GM12878 (cell line): ENCODE data around the gene TPBGL. TPM values are rescaled to one million over a fixed set of nuclear protein-coding genes. Genes with fewer than 3 reads are reported as not detected.
A peak's percentile ranks its signal among the peaks of the same experiment; 100 is the strongest.

Experiments used
- ATAC-seq: fragments of 200-7000 bp; cut with Tn5 transposase; 3 replicates; pipeline ENCODE4 v1.9.1; 2020; ENCODE audit warnings: mild to moderate bottlenecking, moderate library complexity
- BruUV-seq: library from RNA; stranded (reverse); fragments of 400-500 nt; replicated peaks from 2 replicates; lab custom pipeline; 2021; lab: Mats Ljungman, UMichigan
- CTCF ChIA-PET: fragments of 300-600 bp; sonication (Branson Sonifier 250); formaldehyde crosslinking; extraction: SDS; loops from one replicate; lab custom pipeline; 2021; ENCODE audit warnings: inconsistent platforms; lab: Yijun Ruan, JAX
- POLR2A ChIA-PET: fragments of 350-600 bp; formaldehyde crosslinking; extraction: SDS; loops from one replicate; lab custom pipeline; 2021; ENCODE audit warnings: inconsistent platforms; lab: Charles Lee
- RAD21 ChIA-PET: fragments of 300-600 bp; sonication (Branson Sonifier 250); formaldehyde crosslinking; loops from one replicate; lab custom pipeline; 2023; ENCODE audit warnings: antibody characterized with exemption; ENCODE audit not compliant: unreplicated experiment; lab: Charles Lee
- SMC1A ChIA-PET: fragments of 300-600 bp; sonication (Branson Sonifier 250); formaldehyde crosslinking; loops from one replicate; lab custom pipeline; 2023; ENCODE audit not compliant: unreplicated experiment, uncharacterized antibody; lab: Charles Lee
- DNase-seq: peaks from one replicate; pipeline ENCODE4 v3.0.0-alpha.2; 2011; ENCODE audit warnings: low read depth, low spot score
- FAIRE-seq: peaks from 3 replicates; lab custom pipeline; 2011; peaks lifted over from hg19 to GRCh38; lab: Jason Lieb, UNC
- H2AFZ ChIP-seq: 2 replicates; pipeline ENCODE4 v1.6.0; 2011; ENCODE audit warnings: low read depth, low read length, control low read depth; ENCODE audit not compliant: control insufficient read depth
- H3K27ac ChIP-seq: 2 replicates; pipeline ENCODE4 v1.5.1; 2011; ENCODE audit warnings: control low read depth; ENCODE audit not compliant: control insufficient read depth, insufficient read depth
- H3K27me3 ChIP-seq, 2 experiments: replicated peaks in 1 of 2; 2 replicates each; pipeline versions ENCODE4 v1.6.0 to v1.6.1; 2011; ENCODE audit warnings: low read length in 1 of 2; ENCODE audit not compliant: control insufficient read depth in 2 of 2, insufficient read depth in 2 of 2
- H3K36me3 ChIP-seq, 2 experiments: 2 replicates each; pipeline ENCODE4 v1.5.1; 2011; ENCODE audit warnings: low read length in 1 of 2; ENCODE audit not compliant: control insufficient read depth in 2 of 2, insufficient read depth in 2 of 2
- H3K4me1 ChIP-seq: 2 replicates; pipeline ENCODE4 v1.6.1; 2011; ENCODE audit warnings: mild to moderate bottlenecking, low read length, moderate library complexity, mixed read lengths; ENCODE audit not compliant: control insufficient read depth, insufficient read depth
- H3K4me2 ChIP-seq: 2 replicates; pipeline ENCODE4 v1.6.0; 2011; ENCODE audit warnings: control low read depth; ENCODE audit not compliant: control insufficient read depth, insufficient read depth
- H3K4me3 ChIP-seq: fragments of 200-600 bp; sonication (generic); 2 replicates; pipeline ENCODE4 v1.5.1; 2016
- H3K79me2 ChIP-seq: 2 replicates; pipeline ENCODE4 v1.6.0; 2011; ENCODE audit warnings: low read length; ENCODE audit not compliant: control insufficient read depth, insufficient read depth
- H3K9ac ChIP-seq: 2 replicates; pipeline ENCODE4 v1.8.0; 2011; ENCODE audit warnings: low read length, control low read depth, mixed read lengths; ENCODE audit not compliant: control insufficient read depth, insufficient read depth
- H3K9me3 ChIP-seq: replicated peaks from 3 replicates; pipeline ENCODE4 v1.5.1; 2011; ENCODE audit warnings: mild to moderate bottlenecking, low read length; ENCODE audit not compliant: control insufficient read depth, insufficient read depth
- H4K20me1 ChIP-seq: 2 replicates; pipeline ENCODE4 v1.6.0; 2011; ENCODE audit not compliant: control insufficient read depth, insufficient read depth
- EP300 ChIP-seq, 2 experiments: fragments of 150-350 bp in 1 of 2; IDR thresholded peaks; 2 replicates each; pipeline ENCODE4 v1.6.1; 2011 to 2012; ENCODE audit warnings: low read depth in 2 of 2, low read length in 2 of 2, borderline replicate concordance in 1 of 2, improper control_type of control experiment in 1 of 2, inconsistent platforms in 1 of 2; ENCODE audit not compliant: control insufficient read depth in 1 of 2
- REST ChIP-seq: IDR thresholded peaks from 2 replicates; pipeline ENCODE4 v1.6.1; 2012; ENCODE audit warnings: mild to moderate bottlenecking, low read depth, low read length
- SMAD5 ChIP-seq: IDR thresholded peaks from 2 replicates; pipeline ENCODE4 v1.6.1; 2016; ENCODE audit warnings: antibody characterized with exemption, low read depth
- USF2 ChIP-seq: IDR thresholded peaks from 2 replicates; pipeline ENCODE4 v1.6.1; 2011; ENCODE audit warnings: low read depth, low read length, improper control_type of control experiment, borderline replicate concordance
- WGBS: methylation state at CpG from one replicate; pipeline ENCODE4 v1.1.6; 2016; ENCODE audit warnings: low lambda C conversion rate; ENCODE audit not compliant: insufficient replicate concordance, insufficient coverage; ENCODE audit errors: missing lambda C conversion rate; 5-methylcytosine and 5-hydroxymethylcytosine counted together
- in situ Hi-C: fragments of 300-500 bp; cut with MboI; formaldehyde crosslinking; loops from 9 replicates; pipeline ENCODE4 v1.14.3; 2018; ENCODE audit warnings: mixed read lengths
- intact Hi-C: fragments of 100-400 bp; cut with micrococcal nuclease; formaldehyde crosslinking; loops from one replicate; pipeline ENCODE4 v1.14.2; 2022; ENCODE audit not compliant: unreplicated experiment
- polyA plus RNA-seq, 11 experiments: library from polyadenylated mRNA; depleted of rRNA in 4 of 11; unstranded in 6 of 11; stranded (reverse) in 5 of 11; fragments of >200 nt; fragmentation: Nextera tagmentation in 4 of 11; fragmentation: Illumina TruSeq in 1 of 11; extraction: Ambion mirVana in 4 of 11; extraction: Trizol in 1 of 11; gene quantifications; 1 replicate in 1 of 11; 2 replicates in 10 of 11; pipeline versions ENCODE4 v1.2.1 to v1.2.3, GENCODE V29; 2011 to 2016; ENCODE audit warnings: inconsistent platforms in 2 of 11, missing spikeins in 2 of 11, low read depth in 1 of 11
- total RNA-seq, 4 experiments: library from RNA; depleted of rRNA in 3 of 4; stranded (reverse); fragments of >200 nt in 3 of 4; fragmentation: Illumina TruSeq in 1 of 4; extraction: Trizol in 1 of 4; gene quantifications; 2 replicates each; pipeline versions ENCODE4 v1.2.1 to v1.2.3, GENCODE V29; 2013 to 2021

Gene TPBGL
- total and polyA plus RNA-seq, 10 of the 15 experiments (the other 5 are each of a cell fraction or from before 2014, with no cell fraction given): not detected

GRCh38 chr11:75214411-75214821 lies 26.2 kb upstream of the TPBGL start:
- ATAC-seq (peak; percentile 75), FAIRE-seq (peak; percentile 73), DNase-seq (peak; percentile 7)
- Histone ChIP-seq H3K9ac (no peak overlapping the region), H4K20me1 (no peaks in the 10 kb centered on the region), H3K27ac (no peak overlapping the region), H3K4me3 (no peak overlapping the region), H3K9me3 (no peaks in the 10 kb centered on the region), H3K36me3 (no peaks in the 10 kb centered on the region), H3K4me1 (no peaks in the 10 kb centered on the region), H3K4me2 (no peak overlapping the region), H3K79me2 (no peaks in the 10 kb centered on the region), H3K27me3 (no peaks in the 10 kb centered on the region), H2AFZ (no peak overlapping the region)
- RAD21 ChIA-PET: interaction anchor here (1.6 kb wide), 1 partner anchor 9 kb away, joined by 7 read pairs; no protein-coding TSS in a partner anchor
- POLR2A ChIA-PET: no interaction called here
- intact Hi-C loops (no loop called here), in situ Hi-C loops (no loop called here)
- peak; percentile 99 for TF ChIP-seq REST
- no peak for TF ChIP-seq EP300 (IDR thresholded peaks at IDR 0.05; ENCODE audit: borderline replicate concordance in 1 of 2, control insufficient read depth in 1 of 2, low read depth in 2 of 2, low read length in 2 of 2)
- TF ChIP-seq SMAD5: no peak
- TF ChIP-seq USF2: no peak
- CTCF ChIA-PET: interaction anchor here (0.9 to 3.1 kb wide), 5 partner anchors 9 to 287 kb away, joined by 3 to 18 read pairs (median 4); no protein-coding TSS in a partner anchor
- WGBS: 12% methylated on average over 8 of the region's 8 CpGs
- BruUV-seq: no TSS peak
- SMC1A ChIA-PET: interaction anchor here (1.1 kb wide), 1 partner anchor 72 kb away, joined by 3 read pairs; no protein-coding TSS in a partner anchor
